ENCODE measurements around the gene TBKBP1.

The TBKBP1 gene

DNA sequence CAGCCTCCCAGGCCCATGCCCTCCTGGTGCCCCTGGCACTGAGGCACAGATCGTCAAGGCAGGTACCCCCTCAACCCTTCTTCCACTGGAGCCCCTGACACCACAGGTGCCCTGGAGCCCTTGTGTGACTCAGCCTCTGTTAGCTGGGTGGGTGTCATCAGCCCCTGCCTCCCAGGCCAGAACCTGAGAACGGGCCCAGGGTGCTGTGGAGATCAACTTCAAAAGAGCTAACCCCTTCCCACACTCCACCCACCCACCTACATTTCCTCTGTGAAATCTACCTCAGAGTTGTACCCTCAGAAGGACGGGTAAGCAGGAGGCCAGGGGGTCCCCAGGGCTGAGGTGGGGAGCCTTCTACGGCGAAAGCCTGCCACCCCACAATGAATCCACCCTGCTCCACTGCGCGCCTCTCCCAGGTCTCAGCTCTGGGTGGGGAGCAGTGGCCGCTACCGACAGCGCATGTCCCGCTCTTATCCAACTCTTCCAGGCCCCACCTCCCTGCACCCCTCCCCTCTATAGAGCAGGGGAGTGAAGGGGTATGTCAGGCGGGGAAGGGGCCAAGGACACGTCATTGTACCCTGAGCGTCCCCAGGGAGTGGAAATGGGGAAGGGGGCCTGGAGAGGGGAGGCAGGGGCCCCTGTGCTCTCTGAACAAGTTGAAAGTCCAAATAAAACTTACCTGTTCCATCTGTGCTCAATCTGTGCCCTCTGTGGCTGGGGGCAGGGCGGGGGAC lies 17.6 kb downstream of the TBKBP1 start:
- Histone ChIP-seq H3K9me3 (ENCODE audit: control insufficient read depth, insufficient read depth, low read depth, low read length) (no peaks in the 10 kb centered on the region), H3K4me3 (ENCODE audit: low read depth, low read length) (no peak overlapping the region), H3K27ac (ENCODE audit: extremely low read depth, low read depth, low read length) (no peak overlapping the region), H3K4me1 (ENCODE audit: control insufficient read depth, insufficient read depth, low read length) (no peaks in the 10 kb centered on the region), H3K36me3 (ENCODE audit: control insufficient read depth in 2 of 2, insufficient read depth in 1 of 2, low read length in 2 of 2) (peaks cover 0 to 23% of the 10 kb centered on the region in 2 experiments; a peak in 1 of 3 replicates)
- ChIA-PET CTCF (interaction anchor here (0.7 to 1.6 kb wide), 3 partner anchors 12 to 1283 kb away, joined by 3 to 7 read pairs (median 6); no protein-coding TSS in a partner anchor), POLR2A (no interaction called here)
- TF ChIP-seq ZFHX2 (tag by site-specific recombination; conservative IDR thresholded peaks at IDR 0.05) (peak; percentile 71), ZBTB7A (tag by site-specific recombination; IDR thresholded peaks at IDR 0.05; ENCODE audit: low read depth) (no peak), EGR2 (tag by site-specific recombination; IDR thresholded peaks at IDR 0.05; ENCODE audit: low read depth) (peak; percentile 67; the same call in 1 of the 2 replicates)

DNA sequence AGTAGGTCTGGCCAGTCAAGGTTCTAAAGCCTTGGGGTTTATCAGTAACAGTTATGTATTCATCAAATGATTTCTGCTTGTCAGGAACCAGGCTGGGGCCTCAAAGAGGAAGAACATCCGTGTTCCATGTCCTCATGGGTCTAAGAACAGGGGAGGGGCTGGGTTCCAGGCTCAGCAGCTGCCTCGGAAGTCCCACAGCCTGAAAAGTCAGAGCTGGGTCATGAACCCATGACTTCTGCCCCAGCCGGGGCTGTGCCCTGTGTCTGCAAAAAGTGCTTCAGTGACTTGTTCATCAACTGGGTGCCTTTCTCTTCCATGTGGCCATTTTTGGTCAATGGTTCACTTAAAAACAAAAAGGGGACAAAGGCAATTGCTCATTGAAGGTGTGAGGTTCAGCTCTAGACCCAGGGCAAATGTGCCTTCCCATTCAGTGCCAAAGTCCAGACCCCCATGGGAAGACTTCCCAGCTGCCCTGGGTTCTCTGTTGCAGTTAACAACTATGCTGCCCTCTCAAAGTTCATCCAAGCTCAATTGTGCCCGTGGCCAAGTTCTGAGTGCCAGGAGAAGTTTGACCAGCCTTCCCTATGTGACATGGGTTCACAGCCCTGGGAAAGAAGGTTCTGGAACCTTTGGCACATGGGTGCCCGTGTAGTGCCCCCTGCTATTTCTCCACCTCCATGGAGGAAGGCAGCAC lies 18.5 kb downstream of the TBKBP1 start:
- Histone ChIP-seq H3K9me3 (ENCODE audit: control insufficient read depth, insufficient read depth, low read depth, low read length) (no peaks in the 10 kb centered on the region), H3K27ac (ENCODE audit: extremely low read depth, low read depth, low read length) (no peak overlapping the region), H3K4me1 (ENCODE audit: control insufficient read depth, insufficient read depth, low read length) (no peaks in the 10 kb centered on the region), H3K36me3 (ENCODE audit: control insufficient read depth in 2 of 2, insufficient read depth in 1 of 2, low read length in 2 of 2) (peaks cover 0 to 23% of the 10 kb centered on the region in 2 experiments; a peak in 1 of 3 replicates), H3K4me3 (ENCODE audit: low read depth, low read length) (no peak overlapping the region)
- TF ChIP-seq, protein P1, sequence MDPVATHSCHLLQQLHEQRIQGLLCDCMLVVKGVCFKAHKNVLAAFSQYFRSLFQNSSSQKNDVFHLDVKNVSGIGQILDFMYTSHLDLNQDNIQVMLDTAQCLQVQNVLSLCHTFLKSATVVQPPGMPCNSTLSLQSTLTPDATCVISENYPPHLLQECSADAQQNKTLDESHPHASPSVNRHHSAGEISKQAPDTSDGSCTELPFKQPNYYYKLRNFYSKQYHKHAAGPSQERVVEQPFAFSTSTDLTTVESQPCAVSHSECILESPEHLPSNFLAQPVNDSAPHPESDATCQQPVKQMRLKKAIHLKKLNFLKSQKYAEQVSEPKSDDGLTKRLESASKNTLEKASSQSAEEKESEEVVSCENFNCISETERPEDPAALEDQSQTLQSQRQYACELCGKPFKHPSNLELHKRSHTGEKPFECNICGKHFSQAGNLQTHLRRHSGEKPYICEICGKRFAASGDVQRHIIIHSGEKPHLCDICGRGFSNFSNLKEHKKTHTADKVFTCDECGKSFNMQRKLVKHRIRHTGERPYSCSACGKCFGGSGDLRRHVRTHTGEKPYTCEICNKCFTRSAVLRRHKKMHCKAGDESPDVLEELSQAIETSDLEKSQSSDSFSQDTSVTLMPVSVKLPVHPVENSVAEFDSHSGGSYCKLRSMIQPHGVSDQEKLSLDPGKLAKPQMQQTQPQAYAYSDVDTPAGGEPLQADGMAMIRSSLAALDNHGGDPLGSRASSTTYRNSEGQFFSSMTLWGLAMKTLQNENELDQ (tag by site-specific recombination; IDR thresholded peaks at IDR 0.05; ENCODE audit: low read depth): no peak
- no peak for TF ChIP-seq ZNF768 (tag by site-specific recombination; IDR thresholded peaks at IDR 0.05)
- TF ChIP-seq HOXA7 (CRISPR knock-in tag; IDR thresholded peaks at IDR 0.05; ENCODE audit: borderline replicate concordance): no peak
- no peak for TF ChIP-seq ZNF776 (tag by site-specific recombination; IDR thresholded peaks at IDR 0.05; ENCODE audit: borderline replicate concordance)
- no peak for TF ChIP-seq ZNF2 (tag by site-specific recombination; IDR thresholded peaks at IDR 0.05)
- no peak for TF ChIP-seq GLI4 (tag by site-specific recombination; IDR thresholded peaks at IDR 0.05)
- TF ChIP-seq ZNF175 (tag by site-specific recombination; IDR thresholded peaks at IDR 0.05): no peak
- TF ChIP-seq, protein P2, sequence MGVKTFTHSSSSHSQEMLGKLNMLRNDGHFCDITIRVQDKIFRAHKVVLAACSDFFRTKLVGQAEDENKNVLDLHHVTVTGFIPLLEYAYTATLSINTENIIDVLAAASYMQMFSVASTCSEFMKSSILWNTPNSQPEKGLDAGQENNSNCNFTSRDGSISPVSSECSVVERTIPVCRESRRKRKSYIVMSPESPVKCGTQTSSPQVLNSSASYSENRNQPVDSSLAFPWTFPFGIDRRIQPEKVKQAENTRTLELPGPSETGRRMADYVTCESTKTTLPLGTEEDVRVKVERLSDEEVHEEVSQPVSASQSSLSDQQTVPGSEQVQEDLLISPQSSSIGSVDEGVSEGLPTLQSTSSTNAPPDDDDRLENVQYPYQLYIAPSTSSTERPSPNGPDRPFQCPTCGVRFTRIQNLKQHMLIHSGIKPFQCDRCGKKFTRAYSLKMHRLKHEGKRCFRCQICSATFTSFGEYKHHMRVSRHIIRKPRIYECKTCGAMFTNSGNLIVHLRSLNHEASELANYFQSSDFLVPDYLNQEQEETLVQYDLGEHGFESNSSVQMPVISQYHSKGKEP (tag by site-specific recombination; IDR thresholded peaks at IDR 0.05): no peak
- TF ChIP-seq SCRT2 (tag by site-specific recombination; IDR thresholded peaks at IDR 0.05): no peak
- TF ChIP-seq BCL11A (tag by site-specific recombination; IDR thresholded peaks at IDR 0.05; ENCODE audit: low read depth): no peak
- TF ChIP-seq ZNF558 (tag by site-specific recombination; IDR thresholded peaks at IDR 0.05): no peak
- TF ChIP-seq ZNF366 (tag by site-specific recombination; conservative IDR thresholded peaks at IDR 0.05): no peak
- TF ChIP-seq ZBTB7A (tag by site-specific recombination; IDR thresholded peaks at IDR 0.05; ENCODE audit: low read depth): no peak
- no peak for TF ChIP-seq FEZF1 (tag by site-specific recombination; IDR thresholded peaks at IDR 0.05)
- no peak for TF ChIP-seq ZBTB11 (tag by site-specific recombination; conservative IDR thresholded peaks at IDR 0.05; ENCODE audit: low read depth)
- TF ChIP-seq ZNF785 (tag by site-specific recombination; IDR thresholded peaks at IDR 0.05): no peak
- TF ChIP-seq ZNF791 (tag by site-specific recombination; IDR thresholded peaks at IDR 0.05): no peak
- CTCF ChIA-PET: interaction anchor here (0.6 to 1.4 kb wide), 4 partner anchors 13 to 771 kb away, joined by 3 to 7 read pairs (median 6); no protein-coding TSS in a partner anchor
- POLR2A ChIA-PET: no interaction called here
